Bronchial smooth muscle cell (primary cell): ENCODE results near the gene FOXL2. TPM values are rescaled to one million over a fixed set of nuclear protein-coding genes. Genes with fewer than 3 reads are reported as not detected.

ENCODE experiments used
- total RNA-seq: library from RNA; depleted of rRNA; stranded (reverse); fragments of >200 nt; gene quantifications from 2 replicates; pipeline ENCODE4 v1.2.1, GENCODE V29; 2014

The FOXL2 gene
- under 0.01 TPM in 1 of 2 replicates, not detected in the other for total RNA-seq

GRCh38 chr3:138946663-138947494 is at the start of gene FOXL2, which contains the start of gene FOXL2NB:
Gene FOXL2 (minus strand): TSS chr3:138947137. CDS start chr3:138946722, 415 bp downstream.
Gene FOXL2NB (plus strand): TSS chr3:138947217. CDS start chr3:138947365, 148 bp downstream.

Other genes with a start within 250 kb of the FOXL2 start
- gene PIK3CB, start 112.2 kb downstream of the FOXL2 start, total RNA-seq: 3.9 and 11.5 TPM in 2 replicates
- gene FOXL2NB, start 80 bp upstream of the FOXL2 start, total RNA-seq: under 0.01 TPM in 1 of 2 replicates, not detected in the other
- gene PRR23A, start 59.1 kb upstream of the FOXL2 start, total RNA-seq: not detected in 2 replicates
- gene PRR23B, start 73.8 kb upstream of the FOXL2 start, total RNA-seq: not detected in 2 replicates
- gene PRR23C, start 97.8 kb upstream of the FOXL2 start, total RNA-seq: not detected in 2 replicates